Coronary artery (tissue), 2 donors: ENCODE results near the gene LHFPL6.
A peak's percentile ranks its signal among the peaks of the same experiment; 100 is the strongest.

ENCODE experiments used
- DNase-seq: peaks from one replicate; pipeline ENCODE4 v3.0.0-alpha.2; 2017; ENCODE audit warnings: low spot score
- H3K27ac ChIP-seq, 2 donors: fragments of 200-600 bp; sonication (generic); one replicate each; pipeline ENCODE4 v1.5.1; 2016 to 2019
- H3K4me3 ChIP-seq: fragments of 200-600 bp; sonication (generic); 2 replicates; pipeline ENCODE4 v1.5.1; 2016; ENCODE audit warnings: mild to moderate bottlenecking, moderate library complexity
- TF ChIP-seq, protein P1 (sequence below): fragments of 200-600 bp; sonication (generic); IDR thresholded peaks from one replicate; pipeline ENCODE4 v1.5.1; 2019; ENCODE audit warnings: antibody characterized with exemption

The LHFPL6 gene

DNA sequence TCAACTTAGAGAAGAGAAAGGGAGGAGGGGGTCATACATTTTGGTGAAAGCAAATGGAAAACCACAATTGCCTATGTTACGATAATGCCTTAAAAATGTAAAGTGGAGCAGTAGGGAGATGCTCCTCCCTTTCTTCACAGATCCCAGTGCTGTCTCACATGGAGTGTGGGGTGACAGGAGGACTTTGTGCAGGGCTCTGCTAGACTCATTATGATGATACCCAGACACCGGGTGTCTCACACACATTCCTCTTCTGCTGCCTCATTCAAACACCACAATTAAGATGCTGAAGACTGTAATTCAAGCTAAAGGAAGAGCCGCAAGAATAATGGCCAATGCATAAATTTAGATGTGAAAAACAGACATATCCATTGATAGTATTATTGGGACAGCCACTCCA, 150.6 kb downstream of the LHFPL6 start:
- Histone ChIP-seq H3K27ac (peak overlapping the region in 1 of 2 donors; percentile 12), H3K4me3 (no peak overlapping the region)
- TF ChIP-seq, protein P1, sequence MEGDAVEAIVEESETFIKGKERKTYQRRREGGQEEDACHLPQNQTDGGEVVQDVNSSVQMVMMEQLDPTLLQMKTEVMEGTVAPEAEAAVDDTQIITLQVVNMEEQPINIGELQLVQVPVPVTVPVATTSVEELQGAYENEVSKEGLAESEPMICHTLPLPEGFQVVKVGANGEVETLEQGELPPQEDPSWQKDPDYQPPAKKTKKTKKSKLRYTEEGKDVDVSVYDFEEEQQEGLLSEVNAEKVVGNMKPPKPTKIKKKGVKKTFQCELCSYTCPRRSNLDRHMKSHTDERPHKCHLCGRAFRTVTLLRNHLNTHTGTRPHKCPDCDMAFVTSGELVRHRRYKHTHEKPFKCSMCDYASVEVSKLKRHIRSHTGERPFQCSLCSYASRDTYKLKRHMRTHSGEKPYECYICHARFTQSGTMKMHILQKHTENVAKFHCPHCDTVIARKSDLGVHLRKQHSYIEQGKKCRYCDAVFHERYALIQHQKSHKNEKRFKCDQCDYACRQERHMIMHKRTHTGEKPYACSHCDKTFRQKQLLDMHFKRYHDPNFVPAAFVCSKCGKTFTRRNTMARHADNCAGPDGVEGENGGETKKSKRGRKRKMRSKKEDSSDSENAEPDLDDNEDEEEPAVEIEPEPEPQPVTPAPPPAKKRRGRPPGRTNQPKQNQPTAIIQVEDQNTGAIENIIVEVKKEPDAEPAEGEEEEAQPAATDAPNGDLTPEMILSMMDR, result no peak
- DNase-seq, result no peak

DNA sequence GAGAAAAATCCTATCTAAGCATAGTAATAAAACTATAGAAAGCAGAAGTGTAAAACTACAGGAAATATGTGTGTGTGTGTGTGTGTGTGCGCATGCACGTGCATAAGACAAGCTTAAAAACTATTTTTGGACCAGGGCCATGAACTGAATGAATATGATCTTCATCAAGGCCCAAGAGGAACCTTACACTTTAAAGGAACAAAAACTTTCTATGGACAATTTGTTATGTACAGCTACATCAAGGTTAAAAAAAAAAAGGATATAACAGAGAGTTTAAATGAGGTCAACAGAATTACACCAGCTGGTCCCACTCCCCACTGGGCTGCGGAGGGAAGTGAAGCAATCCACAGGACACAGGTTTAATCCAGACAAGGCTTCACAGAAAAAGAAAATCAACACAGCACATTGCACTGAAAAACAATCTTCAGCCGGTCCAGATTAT, 151.1 kb downstream of the LHFPL6 start:
- TF ChIP-seq, protein P1, result no peak
- Histone ChIP-seq H3K4me3 (no peak overlapping the region), H3K27ac (peak overlapping the region in 1 of 2 donors; percentile 12)
- no peak for DNase-seq

DNA sequence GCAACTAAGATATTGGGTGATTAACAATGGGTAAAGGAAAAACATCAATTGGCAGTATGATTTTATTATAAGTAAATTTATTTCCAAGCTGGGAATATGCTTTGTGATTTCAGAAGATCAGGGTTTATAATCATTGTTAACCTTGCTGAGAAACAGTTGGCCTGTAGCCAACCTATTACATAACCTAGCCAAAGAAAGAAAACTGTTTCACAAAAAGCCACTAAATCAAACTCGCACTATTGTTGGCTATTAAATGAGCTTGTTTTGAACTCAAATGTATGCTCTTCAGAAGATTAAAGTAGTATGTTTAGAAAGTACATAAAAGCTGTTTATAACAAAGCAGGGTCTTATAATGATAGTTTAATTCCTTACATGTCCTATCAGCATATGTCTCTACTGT, 151.7 kb downstream of the LHFPL6 start:
- no peak for DNase-seq
- TF ChIP-seq, protein P1, result no peak
- Histone ChIP-seq H3K4me3 (no peak overlapping the region), H3K27ac (no peak overlapping the region)

DNA sequence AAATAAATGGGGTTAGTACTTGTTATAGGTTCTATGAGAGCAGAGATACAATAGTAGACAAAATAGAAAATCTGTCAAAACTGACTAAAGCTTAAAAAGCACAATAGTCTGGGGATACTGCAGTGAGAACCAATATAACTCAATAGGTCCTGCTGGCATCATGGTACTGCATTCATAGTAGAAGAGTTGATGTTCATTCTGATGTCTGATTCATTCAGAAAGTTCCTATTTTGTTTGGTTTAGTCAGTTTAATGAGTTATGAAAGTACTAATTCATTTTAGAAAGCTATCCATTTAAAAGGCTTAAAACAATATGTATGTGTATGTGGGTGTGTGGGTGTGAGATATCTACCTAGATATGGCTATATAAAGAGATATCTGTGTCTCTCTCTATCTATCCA, 152.8 kb downstream of the LHFPL6 start:
- TF ChIP-seq, protein P1, result no peak
- no peak overlapping the region for H3K4me3 ChIP-seq
- no peak for DNase-seq
- no peak overlapping the region for H3K27ac ChIP-seq

DNA sequence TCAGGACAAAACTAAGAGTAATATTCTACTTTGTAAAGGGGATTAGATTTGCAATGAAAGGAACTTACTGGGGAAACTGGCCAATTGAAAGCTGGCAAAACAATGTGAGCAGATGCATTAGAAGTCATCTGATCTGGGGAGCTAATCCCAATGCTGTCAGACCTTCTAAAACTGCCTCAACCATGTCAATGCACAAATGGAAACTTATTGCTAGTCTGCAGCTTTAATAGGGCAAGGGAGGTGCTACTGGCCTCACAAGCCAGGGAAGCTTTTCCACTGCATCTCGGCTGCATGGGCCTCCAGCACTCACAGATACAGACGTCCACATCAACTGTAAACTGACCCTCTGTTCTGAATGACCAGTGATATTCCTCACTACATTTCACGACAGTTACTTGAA, 154.2 kb downstream of the LHFPL6 start:
- TF ChIP-seq, protein P1, result no peak
- Histone ChIP-seq H3K4me3 (no peak overlapping the region), H3K27ac (no peak overlapping the region)
- DNase-seq, result no peak

DNA sequence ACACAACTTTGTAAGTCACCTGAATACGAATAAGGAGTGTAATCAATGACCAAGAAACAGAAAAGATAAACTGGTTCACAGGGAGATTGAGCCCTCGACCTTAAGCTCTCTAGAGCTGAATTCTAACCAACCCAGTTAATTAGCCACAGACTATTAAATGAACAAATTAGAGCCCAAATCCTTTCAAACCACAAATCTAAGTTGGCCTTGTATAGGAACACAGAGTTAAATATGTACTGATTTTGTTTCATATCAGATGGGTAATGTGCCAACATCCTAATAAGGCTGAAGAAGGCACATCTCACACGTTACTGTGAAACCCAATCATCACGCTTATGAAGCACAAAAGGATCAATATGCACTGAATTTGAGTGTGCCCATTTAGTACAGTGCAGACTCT, 156.1 kb downstream of the LHFPL6 start:
- TF ChIP-seq, protein P1, result no peak
- no peak overlapping the region for H3K4me3 ChIP-seq
- DNase-seq, result no peak
- no peak overlapping the region for H3K27ac ChIP-seq

DNA sequence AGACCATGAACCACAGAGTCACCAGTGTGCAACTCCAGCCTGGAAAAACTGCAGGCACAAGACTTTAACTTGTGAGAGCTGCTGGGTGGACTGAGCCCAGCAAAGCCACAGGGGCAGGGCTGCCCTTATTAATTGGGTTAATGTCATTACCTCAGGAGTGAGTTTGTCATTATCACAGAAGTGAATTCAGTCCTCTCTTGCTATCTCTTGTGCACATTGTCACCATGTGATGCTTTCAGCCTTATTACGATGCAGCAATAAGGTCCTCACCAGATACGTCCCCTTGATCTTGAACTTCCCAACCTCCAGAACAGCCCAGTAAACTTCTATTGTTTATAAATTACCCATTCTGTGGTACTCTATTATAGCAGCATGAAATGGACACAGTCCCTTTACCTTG, 158.1 kb downstream of the LHFPL6 start:
- TF ChIP-seq, protein P1, result no peak
- no peak overlapping the region for H3K27ac ChIP-seq
- H3K4me3 ChIP-seq, result no peak overlapping the region
- no peak for DNase-seq
